Muscle of arm (tissue), 12 donors: ENCODE results near the gene AOC3. TPM values are rescaled to one million over a fixed set of nuclear protein-coding genes. Genes with fewer than 3 reads are reported as not detected.
"Not testable (repeated sequence)": the region's sequence is repeated elsewhere in the genome, so short reads cannot be mapped to it uniquely, and the experiment has no call there.

Experiments
- DNase-seq: peaks from one replicate; pipeline ENCODE4 v3.0.0-alpha.2; 2013
- polyA plus RNA-seq, 12 donors: library from polyadenylated mRNA; unstranded; fragments of 120-200 nt; gene quantifications; one replicate each; pipeline ENCODE4 v1.2.1, GENCODE V29; 2013; ENCODE audit not compliant: insufficient read length in 12 of 12

AOC3 gene
- polyA plus RNA-seq, 12 donors, result 14.4 to 22.0 (median 17.4) TPM; not detected in 1

DNA sequence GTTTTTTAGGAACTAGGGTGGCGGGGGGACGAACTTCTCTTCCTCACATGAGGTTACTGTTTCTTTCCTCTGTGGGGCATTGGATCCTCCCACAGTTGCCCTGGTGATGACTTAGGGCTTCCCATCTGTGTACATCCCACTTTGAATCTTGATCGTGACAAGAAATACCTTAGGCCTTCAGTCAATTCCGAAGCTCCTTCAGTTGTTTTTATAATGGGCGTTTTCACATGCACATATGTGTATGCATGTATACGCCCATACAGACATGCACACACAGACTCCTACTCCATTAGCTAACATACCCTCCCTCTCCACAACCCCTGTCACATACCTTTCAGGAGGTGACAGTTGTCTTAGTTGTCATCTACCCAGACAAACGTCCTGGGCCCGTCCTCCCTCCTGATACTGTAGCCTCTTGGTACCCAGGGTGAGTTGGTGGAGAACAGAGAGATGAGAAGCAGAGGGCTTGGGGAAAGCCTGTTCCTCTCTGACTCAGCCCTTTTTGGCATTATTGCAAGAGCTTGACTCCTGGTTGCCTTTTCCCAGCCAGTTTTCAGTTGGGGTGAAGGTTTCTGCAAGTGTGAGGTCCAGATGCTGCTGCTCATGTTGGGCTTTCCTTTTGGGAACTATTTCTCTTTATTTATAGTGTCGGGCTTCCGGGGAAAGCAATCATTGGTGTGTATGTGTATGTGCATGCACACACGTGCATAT is 8.9 kb upstream of the AOC3 start:
- no peak for DNase-seq

DNA sequence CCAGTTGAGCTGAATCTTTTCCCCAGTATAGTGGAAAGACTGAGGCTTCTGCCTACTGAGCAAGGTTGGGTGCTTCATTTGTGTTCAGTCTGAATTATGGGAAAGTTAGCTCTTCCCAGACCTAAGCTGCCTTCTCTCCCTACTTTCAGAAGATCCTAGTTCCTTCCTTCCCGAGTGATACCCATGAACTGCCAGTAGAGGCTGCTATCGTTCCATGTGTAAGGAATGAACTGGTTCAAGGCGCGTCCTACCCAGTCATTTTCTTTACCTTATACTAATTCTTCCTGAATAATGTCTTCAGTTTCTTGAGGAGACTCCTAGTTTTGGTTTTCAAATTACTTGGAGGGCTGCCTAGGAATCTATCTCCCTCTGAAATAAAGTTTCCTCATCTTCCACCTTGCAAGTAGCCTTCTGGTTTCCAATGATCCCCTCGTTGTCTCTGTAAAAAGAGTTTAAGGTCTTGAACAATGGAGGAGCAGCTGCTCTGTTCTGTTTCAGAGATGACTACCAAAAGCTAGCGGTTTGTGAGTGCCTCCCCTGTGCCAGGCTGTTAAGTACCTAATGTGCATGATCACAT is 7.6 kb upstream of the AOC3 start:
- DNase-seq, result peak; percentile 52

DNA sequence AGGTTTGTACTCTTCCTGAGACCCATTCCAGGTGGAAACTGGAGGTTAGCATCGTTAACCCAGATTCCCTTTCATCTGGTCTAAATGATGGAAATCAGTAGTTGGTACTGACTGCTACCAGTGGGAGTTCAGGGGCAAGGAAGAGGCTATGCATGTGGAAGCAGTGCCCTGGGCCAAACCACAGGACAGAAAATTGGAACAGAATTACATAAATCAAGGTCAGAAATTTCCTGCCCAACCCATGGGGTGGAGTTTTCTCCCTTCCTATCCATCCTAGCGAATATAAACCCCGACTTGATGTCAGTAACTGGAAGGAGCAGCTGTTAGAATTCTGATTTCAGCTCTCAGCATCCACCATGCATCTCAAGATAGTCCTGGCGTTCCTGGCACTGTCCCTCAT is 6.7 kb upstream of the AOC3 start, which contains the start of gene AOC2:
AOC2 (plus strand) TSS at position 310 of the 400 bp plus-strand sequence; CDS start at position 357, 47 bp downstream.
- DNase-seq, result no peak

DNA sequence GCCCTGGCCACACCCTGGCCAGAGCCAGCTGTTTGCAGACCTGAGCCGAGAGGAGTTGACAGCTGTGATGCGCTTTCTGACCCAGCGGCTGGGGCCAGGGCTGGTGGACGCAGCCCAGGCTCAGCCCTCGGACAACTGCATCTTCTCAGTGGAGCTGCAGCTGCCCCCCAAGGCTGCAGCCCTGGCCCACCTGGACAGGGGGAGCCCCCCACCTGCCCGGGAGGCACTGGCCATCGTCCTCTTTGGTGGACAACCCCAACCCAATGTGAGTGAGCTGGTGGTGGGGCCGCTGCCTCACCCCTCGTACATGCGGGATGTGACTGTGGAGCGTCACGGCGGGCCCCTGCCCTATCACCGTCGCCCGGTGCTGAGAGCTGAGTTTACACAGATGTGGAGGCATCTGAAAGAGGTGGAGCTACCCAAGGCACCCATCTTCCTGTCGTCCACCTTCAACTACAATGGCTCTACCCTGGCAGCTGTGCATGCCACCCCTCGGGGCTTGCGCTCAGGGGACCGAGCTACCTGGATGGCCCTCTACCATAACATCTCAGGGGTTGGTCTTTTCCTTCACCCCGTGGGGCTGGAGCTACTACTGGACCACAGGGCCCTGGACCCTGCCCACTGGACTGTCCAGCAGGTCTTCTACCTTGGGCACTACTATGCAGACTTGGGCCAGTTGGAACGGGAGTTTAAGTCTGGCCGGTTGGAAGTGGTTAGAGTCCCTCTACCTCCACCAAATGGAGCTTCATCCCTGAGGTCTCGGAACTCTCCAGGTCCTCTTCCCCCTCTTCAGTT is 6.0 kb upstream of the AOC3 start:
- no peak for DNase-seq

DNA sequence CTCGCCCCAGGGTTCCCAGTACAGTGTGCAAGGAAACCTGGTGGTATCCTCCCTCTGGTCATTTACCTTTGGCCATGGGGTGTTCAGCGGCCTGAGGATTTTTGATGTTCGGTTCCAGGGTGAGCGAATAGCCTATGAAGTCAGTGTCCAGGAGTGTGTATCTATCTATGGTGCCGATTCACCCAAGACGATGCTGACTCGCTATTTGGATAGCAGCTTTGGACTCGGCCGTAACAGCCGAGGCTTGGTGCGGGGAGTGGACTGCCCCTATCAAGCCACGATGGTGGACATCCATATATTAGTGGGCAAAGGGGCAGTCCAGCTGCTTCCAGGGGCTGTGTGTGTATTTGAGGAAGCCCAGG is 5.5 kb upstream of the AOC3 start:
- DNase-seq, result no peak

DNA sequence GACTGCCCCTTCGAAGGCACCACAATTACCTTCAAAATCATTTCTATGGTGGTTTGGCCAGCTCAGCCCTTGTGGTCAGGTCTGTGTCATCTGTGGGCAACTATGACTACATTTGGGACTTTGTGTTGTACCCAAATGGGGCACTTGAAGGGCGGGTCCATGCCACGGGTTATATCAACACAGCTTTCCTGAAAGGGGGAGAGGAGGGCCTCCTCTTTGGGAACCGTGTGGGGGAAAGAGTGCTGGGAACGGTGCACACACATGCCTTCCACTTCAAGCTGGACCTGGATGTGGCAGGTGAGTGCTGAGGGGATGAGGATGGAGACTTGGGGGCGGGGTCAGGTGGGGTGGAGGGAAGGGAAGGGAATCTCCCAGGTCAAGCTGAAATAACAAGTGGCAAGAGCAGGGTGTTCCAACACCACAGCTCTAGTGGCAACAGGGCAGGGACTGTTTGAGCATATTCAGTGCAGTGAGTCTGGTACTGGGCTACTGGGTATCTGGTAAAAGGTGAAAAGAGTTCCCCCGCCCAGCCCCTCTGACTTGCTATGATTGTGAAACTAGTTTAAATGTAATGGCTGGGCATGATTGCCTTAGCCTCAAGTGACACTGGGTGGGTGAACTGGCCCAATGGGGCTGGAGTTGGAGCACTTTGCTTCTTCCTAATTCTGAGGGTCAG is 4.9 kb upstream of the AOC3 start:
- DNase-seq, result no peak

DNA sequence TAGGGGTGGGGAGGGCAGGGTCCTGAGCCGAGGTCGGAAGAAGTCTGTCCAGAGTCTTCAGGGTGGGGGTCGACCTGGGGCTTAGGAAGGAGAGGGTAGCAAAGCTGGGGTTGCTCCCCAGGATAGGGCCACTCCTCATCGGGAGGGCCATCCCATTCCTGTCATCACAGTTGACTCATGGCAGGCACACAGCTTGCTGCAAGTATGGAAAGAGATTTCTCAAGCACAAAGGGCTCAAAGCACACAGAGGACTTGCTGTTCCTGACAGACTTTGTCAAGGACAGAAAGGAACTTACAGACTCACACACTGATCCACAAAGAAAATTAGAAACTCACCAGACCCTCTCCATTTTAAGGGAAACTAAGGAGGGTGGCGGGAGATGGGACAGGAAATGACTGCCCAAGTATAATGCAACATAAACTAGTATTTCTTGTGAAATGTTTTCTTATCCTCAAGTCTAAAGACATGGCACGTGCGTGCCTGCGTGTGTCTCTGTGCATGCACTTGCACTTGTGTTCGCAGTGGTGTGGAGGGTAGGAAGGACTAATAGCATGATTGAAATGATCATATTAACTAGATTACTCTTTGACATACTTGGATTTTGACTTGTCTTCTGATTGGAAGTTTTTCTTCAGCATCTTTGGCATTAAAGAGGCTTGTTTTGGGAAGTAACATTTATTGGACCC is 4.3 kb upstream of the AOC3 start:
- DNase-seq, result no peak

DNA sequence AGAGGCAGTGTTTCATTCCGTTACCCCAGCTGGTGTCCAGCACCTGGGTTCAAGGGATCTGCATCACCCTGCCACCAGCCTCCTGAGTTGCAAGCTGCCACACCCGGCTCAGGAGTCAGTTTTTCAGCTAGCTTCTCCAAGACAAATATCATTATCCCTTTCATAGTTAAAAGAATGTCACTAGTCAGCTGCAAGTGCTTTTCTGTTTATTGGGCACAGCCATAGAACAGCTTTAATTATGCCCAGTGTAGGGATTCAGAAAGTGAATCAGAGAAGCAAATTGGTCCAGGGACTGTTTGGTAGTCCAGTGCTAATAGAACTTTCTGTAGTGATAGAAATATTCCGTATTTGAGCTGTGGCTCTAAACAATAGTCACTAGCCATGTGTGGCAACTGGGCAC is 2.9 kb upstream of the AOC3 start:
- no peak for DNase-seq

DNA sequence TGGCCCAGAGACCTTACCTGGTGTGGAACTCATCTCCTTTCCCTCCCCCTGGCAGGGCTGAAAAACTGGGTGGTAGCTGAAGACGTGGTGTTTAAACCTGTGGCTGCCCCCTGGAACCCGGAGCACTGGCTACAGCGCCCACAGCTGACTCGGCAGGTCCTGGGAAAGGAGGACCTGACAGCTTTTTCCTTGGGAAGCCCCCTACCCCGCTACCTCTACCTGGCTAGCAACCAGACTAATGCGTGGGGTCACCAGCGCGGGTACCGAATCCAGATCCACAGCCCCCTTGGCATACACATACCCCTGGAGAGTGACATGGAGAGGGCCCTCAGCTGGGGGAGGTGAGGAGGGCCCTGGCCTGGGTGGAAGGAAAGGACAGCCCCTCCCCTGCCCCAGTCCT is 2.0 kb upstream of the AOC3 start:
- no peak for DNase-seq

DNA sequence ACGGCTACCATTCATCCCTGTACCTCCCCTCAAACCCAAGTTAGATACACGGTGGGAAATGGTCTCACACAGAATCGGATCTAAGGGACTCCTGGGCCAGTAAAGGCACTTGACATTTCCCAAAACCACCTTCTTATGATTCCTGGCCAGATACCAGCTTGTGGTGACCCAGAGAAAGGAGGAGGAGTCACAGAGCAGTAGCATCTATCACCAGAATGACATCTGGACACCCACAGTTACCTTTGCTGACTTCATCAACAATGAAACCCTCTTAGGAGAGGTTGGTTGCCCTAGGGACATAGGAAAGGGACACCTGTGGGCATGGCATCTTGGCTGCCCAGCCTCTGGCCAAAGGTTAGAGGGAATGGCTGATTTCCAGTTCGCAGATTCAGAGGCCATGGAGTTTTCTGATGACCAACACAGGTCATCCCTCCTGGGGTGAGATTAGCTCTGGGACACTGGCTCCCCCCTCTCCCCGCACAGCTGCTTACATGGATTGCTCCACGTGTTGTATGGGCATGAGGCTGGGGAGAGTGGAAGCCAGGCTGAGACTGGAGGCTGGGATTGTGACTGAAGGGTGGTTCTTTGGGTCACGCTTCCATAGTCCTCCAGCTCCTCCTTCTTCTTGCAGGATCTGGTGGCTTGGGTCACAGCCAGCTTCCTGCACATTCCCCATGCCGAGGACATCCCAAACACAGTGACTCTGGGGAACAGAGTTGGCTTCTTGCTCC is 1.4 kb upstream of the AOC3 start:
- DNase-seq, result no peak

DNA sequence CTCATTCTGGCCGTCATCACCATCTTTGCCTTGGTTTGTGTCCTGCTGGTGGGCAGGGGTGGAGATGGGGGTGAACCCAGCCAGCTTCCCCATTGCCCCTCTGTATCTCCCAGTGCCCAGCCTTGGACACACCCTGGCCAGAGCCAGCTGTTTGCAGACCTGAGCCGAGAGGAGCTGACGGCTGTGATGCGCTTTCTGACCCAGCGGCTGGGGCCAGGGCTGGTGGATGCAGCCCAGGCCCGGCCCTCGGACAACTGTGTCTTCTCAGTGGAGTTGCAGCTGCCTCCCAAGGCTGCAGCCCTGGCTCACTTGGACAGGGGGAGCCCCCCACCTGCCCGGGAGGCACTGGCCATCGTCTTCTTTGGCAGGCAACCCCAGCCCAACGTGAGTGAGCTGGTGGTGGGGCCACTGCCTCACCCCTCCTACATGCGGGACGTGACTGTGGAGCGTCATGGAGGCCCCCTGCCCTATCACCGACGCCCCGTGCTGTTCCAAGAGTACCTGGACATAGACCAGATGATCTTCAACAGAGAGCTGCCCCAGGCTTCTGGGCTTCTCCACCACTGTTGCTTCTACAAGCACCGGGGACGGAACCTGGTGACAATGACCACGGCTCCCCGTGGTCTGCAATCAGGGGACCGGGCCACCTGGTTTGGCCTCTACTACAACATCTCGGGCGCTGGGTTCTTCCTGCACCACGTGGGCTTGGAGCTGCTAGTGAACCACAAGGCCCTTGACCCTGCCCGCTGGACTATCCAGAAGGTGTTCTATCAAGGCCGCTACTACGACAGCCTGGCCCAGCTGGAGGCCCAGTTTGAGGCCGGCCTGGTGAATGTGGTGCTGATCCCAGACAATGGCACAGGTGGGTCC is 607 bp downstream of the AOC3 start:
- DNase-seq, result not testable (repeated sequence)

DNA sequence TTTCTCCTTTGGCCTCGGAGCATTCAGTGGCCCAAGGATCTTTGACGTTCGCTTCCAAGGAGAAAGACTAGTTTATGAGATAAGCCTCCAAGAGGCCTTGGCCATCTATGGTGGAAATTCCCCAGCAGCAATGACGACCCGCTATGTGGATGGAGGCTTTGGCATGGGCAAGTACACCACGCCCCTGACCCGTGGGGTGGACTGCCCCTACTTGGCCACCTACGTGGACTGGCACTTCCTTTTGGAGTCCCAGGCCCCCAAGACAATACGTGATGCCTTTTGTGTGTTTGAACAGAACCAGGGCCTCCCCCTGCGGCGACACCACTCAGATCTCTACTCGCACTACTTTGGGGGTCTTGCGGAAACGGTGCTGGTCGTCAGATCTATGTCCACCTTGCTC is 1.4 kb downstream of the AOC3 start:
- DNase-seq, result no peak

DNA sequence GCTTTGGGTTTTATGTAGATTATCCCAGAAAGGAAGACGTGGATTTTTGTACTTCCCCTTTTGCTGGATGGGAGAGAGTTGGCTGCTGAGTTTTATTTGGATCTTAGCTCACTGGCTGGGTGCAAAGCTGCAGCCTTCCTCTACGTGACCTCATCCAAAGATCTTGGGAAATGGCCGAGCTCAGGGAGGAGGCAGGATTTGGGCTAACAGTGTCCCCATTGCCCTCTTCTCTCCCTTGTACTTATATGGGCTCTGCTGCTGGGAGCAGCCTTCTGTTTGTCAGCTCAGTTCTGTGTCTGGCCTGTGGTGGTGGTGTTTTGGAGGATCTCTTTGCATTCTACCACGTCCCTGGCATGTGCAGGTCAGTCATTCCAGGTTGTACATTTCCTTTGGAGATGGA is 2.0 kb downstream of the AOC3 start:
- no peak for DNase-seq

DNA sequence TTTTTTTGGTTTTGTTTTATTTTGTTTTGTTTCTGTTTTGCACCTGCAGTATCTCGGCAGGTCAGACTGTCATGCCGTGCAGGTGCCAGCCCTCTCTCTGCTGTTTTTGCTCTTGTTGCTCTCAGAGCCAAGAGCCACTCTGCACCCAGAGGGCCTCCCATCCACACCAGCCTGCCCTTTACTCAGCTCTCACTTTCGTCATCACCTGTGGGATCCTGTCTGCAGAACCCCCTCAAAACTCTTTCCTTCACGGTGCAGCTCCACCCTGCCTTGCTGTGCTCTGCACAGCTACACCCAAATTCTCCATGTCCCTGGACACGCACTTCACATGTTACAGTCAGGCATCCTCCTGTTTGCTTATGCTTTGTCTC is 2.6 kb downstream of the AOC3 start:
- DNase-seq, result no peak

DNA sequence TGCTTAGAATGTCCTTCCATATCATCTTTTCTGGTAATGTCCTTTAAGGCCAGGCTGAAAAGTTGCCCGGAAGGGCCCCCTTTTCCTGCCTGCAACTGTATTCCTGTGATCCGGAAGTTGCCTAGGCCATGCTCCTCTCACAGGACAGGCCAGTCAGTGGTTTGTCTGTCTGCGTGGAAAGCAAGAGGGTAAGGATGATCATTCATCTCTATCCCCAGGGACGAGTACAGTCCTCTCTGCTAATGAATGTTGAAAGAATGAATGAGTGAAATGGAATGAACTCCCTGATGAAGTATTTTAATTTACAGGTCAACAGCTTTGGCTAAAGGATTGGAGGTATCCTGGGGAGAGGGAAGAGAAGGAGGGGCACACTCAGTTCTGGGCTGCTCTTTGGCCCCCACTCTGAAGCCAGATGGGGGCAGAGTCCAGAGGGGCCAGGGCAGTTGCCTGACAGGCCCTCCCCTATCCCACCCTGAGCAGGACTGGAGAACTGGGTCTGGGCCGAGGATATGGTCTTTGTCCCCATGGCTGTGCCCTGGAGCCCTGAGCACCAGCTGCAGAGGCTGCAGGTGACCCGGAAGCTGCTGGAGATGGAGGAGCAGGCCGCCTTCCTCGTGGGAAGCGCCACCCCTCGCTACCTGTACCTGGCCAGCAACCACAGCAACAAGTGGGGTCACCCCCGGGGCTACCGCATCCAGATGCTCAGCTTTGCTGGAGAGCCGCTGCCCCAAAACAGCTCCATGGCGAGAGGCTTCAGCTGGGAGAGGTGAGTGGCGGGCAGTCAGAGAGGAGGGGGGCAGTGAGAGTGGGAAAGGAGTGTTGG is 3.2 kb downstream of the AOC3 start:
- DNase-seq, result no peak

DNA sequence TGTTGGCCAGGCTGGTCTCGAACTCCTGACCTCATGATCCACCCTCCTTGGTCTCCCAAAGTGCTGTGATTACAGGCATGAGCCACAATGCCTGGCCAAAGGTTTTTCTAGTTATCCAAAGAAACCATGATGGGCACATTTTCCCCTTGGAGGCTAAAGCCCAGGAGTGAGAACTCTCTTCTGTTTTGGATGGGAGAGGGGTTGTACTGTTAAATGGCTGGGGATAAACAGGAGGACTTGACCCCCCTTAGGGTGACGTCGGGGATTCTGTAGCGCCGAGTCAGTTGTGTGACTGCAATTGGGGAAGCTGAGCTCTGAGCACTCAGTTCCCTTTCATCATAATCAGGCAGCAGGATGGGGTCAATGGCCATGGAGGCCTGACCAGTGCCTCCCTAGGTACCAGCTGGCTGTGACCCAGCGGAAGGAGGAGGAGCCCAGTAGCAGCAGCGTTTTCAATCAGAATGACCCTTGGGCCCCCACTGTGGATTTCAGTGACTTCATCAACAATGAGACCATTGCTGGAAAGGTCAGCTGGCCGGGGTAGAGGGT is 4.1 kb downstream of the AOC3 start:
- no peak for DNase-seq

DNA sequence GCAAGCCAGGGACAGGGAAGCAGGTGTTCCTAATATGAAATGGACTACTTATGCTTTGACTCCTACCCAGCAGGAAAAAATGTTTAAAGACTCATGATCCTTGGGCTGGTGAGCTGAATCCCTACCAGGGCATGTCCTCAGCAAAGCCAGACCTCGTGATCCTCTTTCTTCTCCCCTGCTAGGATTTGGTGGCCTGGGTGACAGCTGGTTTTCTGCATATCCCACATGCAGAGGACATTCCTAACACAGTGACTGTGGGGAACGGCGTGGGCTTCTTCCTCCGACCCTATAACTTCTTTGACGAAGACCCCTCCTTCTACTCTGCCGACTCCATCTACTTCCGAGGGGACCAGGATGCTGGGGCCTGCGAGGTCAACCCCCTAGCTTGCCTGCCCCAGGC is 5.1 kb downstream of the AOC3 start:
- not testable (repeated sequence) for DNase-seq

DNA sequence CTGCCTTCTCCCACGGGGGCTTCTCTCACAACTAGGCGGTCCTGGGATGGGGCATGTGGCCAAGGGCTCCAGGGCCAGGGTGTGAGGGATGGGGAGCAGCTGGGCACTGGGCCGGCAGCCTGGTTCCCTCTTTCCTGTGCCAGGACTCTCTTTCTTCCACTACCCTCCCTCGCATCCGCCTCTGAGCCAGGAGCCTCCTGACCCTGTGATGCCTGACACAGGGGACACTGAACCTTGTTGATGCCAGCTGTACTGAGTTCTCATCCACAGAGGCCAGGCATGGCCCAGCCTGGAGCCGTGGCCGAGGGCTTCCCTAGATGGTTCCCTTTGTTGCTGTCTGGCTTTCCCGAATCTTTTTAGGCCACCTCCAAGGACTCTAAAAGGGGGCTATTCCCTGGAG is 5.5 kb downstream of the AOC3 start:
- not testable (repeated sequence) for DNase-seq

DNA sequence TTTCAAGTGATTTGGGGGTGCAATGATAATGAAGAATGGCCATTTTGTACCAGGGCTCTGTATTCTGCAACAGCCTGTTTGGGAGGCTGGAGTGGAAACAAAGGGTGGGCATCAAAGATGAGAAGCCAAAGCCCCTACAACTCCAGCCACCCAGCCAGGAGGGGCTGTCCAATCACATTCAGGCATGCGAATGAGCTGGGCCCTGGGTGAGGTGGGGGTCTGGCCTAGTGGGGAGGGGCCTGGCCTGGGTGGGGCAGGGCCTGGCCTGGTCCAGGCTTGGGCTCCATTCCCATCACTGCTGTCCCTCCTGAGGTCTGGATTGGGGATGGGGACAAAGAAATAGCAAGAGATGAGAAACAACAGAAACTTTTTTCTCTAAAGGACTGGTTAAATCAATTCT is 6.4 kb downstream of the AOC3 start:
- DNase-seq, result no peak
